Coronary artery (tissue), 2 donors: ENCODE results near the gene SGK2.
A peak's percentile ranks its signal among the peaks of the same experiment; 100 is the strongest.
"Not testable (repeated sequence)": the region's sequence is repeated elsewhere in the genome, so short reads cannot be mapped to it uniquely, and the experiment has no call there.

ENCODE experiments used
- DNase-seq: peaks from one replicate; pipeline ENCODE4 v3.0.0-alpha.2; 2017; ENCODE audit warnings: low spot score
- H3K27ac ChIP-seq, 2 donors: fragments of 200-600 bp; sonication (generic); one replicate each; pipeline ENCODE4 v1.5.1; 2016 to 2019
- H3K4me3 ChIP-seq: fragments of 200-600 bp; sonication (generic); 2 replicates; pipeline ENCODE4 v1.5.1; 2016; ENCODE audit warnings: mild to moderate bottlenecking, moderate library complexity
- TF ChIP-seq, protein P1 (sequence below): fragments of 200-600 bp; sonication (generic); IDR thresholded peaks from one replicate; pipeline ENCODE4 v1.5.1; 2019; ENCODE audit warnings: antibody characterized with exemption

Gene SGK2

GRCh38 chr20:43590392-43591303 is 31.8 kb downstream of the SGK2 start, which contains the start of gene IFT52:
Gene IFT52 (plus strand): TSS chr20:43590937. CDS start chr20:43594699, 3,762 bp downstream.
- H3K27ac ChIP-seq: peak within 1 kb of the TSS; percentile 74 to 83
- DNase-seq: peak; percentile 95
- TF ChIP-seq, protein P1, sequence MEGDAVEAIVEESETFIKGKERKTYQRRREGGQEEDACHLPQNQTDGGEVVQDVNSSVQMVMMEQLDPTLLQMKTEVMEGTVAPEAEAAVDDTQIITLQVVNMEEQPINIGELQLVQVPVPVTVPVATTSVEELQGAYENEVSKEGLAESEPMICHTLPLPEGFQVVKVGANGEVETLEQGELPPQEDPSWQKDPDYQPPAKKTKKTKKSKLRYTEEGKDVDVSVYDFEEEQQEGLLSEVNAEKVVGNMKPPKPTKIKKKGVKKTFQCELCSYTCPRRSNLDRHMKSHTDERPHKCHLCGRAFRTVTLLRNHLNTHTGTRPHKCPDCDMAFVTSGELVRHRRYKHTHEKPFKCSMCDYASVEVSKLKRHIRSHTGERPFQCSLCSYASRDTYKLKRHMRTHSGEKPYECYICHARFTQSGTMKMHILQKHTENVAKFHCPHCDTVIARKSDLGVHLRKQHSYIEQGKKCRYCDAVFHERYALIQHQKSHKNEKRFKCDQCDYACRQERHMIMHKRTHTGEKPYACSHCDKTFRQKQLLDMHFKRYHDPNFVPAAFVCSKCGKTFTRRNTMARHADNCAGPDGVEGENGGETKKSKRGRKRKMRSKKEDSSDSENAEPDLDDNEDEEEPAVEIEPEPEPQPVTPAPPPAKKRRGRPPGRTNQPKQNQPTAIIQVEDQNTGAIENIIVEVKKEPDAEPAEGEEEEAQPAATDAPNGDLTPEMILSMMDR: no peak
- peak within 1 kb of the TSS; percentile 80 for H3K4me3 ChIP-seq

GRCh38 chr20:43601960-43602359 is 43.1 kb downstream of the SGK2 start:
- not testable (repeated sequence) for H3K4me3 ChIP-seq, H3K27ac ChIP-seq, DNase-seq

- no peak overlapping the region for H3K4me3 ChIP-seq
- no peak overlapping the region for H3K27ac ChIP-seq
- no peak for DNase-seq
- TF ChIP-seq, protein P1: no peak
These were observed 44.3 kb downstream of the SGK2 start for GRCh38 chr20:43603124-43603523.

GRCh38 chr20:43605715-43606114 is 46.9 kb downstream of the SGK2 start:
- DNase-seq: no peak
- Histone ChIP-seq H3K4me3 (no peak overlapping the region), H3K27ac (no peak overlapping the region)
- TF ChIP-seq, protein P1: no peak

- not testable (repeated sequence) for H3K4me3 ChIP-seq, DNase-seq, H3K27ac ChIP-seq
These were observed 48.5 kb downstream of the SGK2 start for GRCh38 chr20:43607278-43607677.

DNA sequence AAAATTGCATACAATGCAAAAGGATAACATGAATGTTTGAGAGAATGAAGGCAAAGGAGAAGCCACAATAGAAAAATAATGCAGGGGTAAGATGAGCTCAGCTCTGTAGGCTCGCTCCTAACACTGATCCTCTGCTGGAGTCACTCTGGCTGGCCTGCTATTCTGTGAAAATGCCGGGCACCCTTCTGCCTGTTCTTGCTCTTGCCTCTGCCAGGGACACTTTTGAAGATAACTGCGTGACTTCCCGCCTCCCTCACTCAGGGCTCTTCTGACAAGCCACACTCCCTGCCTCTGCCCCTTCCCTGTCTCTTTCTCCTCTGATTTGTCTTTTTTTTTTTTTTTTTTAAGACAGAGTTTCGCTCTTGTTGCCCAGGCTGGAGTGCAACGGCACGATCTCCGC is 72.8 kb downstream of the SGK2 start:
- Histone ChIP-seq H3K27ac (no peak overlapping the region), H3K4me3 (no peak overlapping the region)
- DNase-seq: no peak
- TF ChIP-seq, protein P1: no peak
